Common myeloid progenitor, CD34-positive (primary cell): ENCODE data around the gene CHRNG.

Experiments
- CTCF ChIA-PET: fragments of 350-600 bp; sonication (Branson Sonifier 250); formaldehyde crosslinking; loops from one replicate; lab custom pipeline; 2021; ENCODE audit warnings: antibody characterized with exemption; lab: Charles Lee
- POLR2A ChIA-PET: fragments of 350-600 bp; sonication (Branson Sonifier 250); formaldehyde crosslinking; loops from one replicate; lab custom pipeline; 2021; ENCODE audit warnings: antibody characterized with exemption; lab: Charles Lee
- DNase-seq, 3 donors: peaks; one replicate each; pipeline versions ENCODE4 v3.0.0 to v3.0.0-alpha.2; 2013
- H3K27ac ChIP-seq, 2 experiments: 1 replicate in 1 of 2; 2 replicates in 1 of 2; pipeline ENCODE4 v1.7.0; 2013; ENCODE audit warnings: inconsistent platforms in 2 of 2, low read length in 2 of 2, mild to moderate bottlenecking in 2 of 2, low read depth in 1 of 2, moderate library complexity in 1 of 2; ENCODE audit not compliant: severe bottlenecking in 2 of 2, insufficient read depth in 1 of 2, poor library complexity in 1 of 2
- H3K27me3 ChIP-seq, 5 experiments: replicated peaks in 2 of 5; 1 replicate in 3 of 5; 2 replicates in 2 of 5; pipeline versions ENCODE4 v1.6.1 to v1.7.0; 2013; ENCODE audit warnings: low read length in 4 of 5, mild to moderate bottlenecking in 2 of 5, moderate library complexity in 2 of 5, inconsistent platforms in 1 of 5; ENCODE audit not compliant: insufficient read depth in 5 of 5, control insufficient read depth in 4 of 5
- H3K36me3 ChIP-seq, 4 experiments: 1 replicate in 2 of 4; 2 replicates in 2 of 4; pipeline versions ENCODE4 v1.6.1 to v1.7.0; 2013; ENCODE audit warnings: low read length in 3 of 4, control low read depth in 1 of 4, mild to moderate bottlenecking in 1 of 4; ENCODE audit not compliant: control insufficient read depth in 4 of 4, insufficient read depth in 4 of 4
- H3K4me1 ChIP-seq, 4 experiments: 1 replicate in 3 of 4; 2 replicates in 1 of 4; pipeline versions ENCODE4 v1.6.1 to v1.7.1; 2013; ENCODE audit warnings: low read length in 3 of 4, mild to moderate bottlenecking in 3 of 4, control low read depth in 1 of 4, inconsistent platforms in 1 of 4, moderate library complexity in 1 of 4; ENCODE audit not compliant: control insufficient read depth in 4 of 4, insufficient read depth in 4 of 4; ENCODE audit errors: control extremely low read depth in 1 of 4
- H3K4me3 ChIP-seq, 7 experiments: 1 replicate in 4 of 7; 2 replicates in 3 of 7; pipeline versions ENCODE4 v1.5.1 to v1.7.0; 2013; ENCODE audit warnings: mild to moderate bottlenecking in 7 of 7, low read length in 6 of 7, moderate library complexity in 6 of 7, inconsistent platforms in 2 of 7, low read depth in 2 of 7, control low read depth in 1 of 7; ENCODE audit not compliant: insufficient read depth in 4 of 7, control insufficient read depth in 1 of 7; ENCODE audit errors: extremely low read depth in 1 of 7
- H3K9me3 ChIP-seq, 5 experiments: 1 replicate in 4 of 5; 2 replicates in 1 of 5; pipeline versions ENCODE4 v1.6.1 to v1.7.1; 2013; ENCODE audit warnings: low read length in 4 of 5, mild to moderate bottlenecking in 2 of 5, inconsistent platforms in 1 of 5, low read depth in 1 of 5, moderate library complexity in 1 of 5; ENCODE audit not compliant: control insufficient read depth in 4 of 5, insufficient read depth in 2 of 5; ENCODE audit errors: control extremely low read depth in 1 of 5
- WGBS: methylation state at CpG from one replicate; pipeline ENCODE4 v1.1.5; 2013; ENCODE audit not compliant: insufficient coverage; 5-methylcytosine and 5-hydroxymethylcytosine counted together

The CHRNG gene

DNA sequence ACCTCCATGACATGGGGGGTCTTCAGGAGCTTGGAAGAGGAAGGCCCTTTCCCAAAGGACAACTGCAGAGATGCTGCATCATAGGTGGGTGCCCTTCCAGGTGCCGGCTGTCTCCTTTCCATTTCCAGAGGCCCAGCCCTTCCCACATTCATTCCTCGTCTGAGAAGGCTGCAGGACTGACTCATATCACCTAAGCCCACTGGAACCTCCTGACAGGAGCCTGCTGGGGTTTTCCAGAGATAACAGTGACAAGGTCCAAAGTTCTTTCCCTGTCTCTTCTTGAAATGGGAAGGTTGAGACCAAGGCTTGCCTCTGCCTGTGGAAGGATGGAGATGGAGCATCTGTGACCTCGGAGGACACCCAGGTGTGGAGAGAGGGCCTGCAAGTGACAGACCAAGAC, 22.9 kb upstream of the CHRNG start:
- 100% methylated on average over 3 of the region's 3 CpGs for WGBS
- ChIA-PET CTCF (interaction anchor here (0.8 to 1.3 kb wide), 2 partner anchors 10 to 62 kb away, joined by 3 read pairs; partner anchors contain the start of gene CHRND), POLR2A (no interaction called here)
- no peak overlapping the region for H3K27ac ChIP-seq
- H3K9me3 ChIP-seq, result no peaks in the 10 kb centered on the region
- no peak for DNase-seq
- peaks cover 0 to under 1% (median 0%) of the 10 kb centered on the region in 4 experiments for H3K4me1 ChIP-seq
- H3K36me3 ChIP-seq, result no peaks in the 10 kb centered on the region
- peaks cover 0 to 26% (median 9%) of the 10 kb centered on the region in 5 experiments for H3K27me3 ChIP-seq
- H3K4me3 ChIP-seq, result no peak overlapping the region

DNA sequence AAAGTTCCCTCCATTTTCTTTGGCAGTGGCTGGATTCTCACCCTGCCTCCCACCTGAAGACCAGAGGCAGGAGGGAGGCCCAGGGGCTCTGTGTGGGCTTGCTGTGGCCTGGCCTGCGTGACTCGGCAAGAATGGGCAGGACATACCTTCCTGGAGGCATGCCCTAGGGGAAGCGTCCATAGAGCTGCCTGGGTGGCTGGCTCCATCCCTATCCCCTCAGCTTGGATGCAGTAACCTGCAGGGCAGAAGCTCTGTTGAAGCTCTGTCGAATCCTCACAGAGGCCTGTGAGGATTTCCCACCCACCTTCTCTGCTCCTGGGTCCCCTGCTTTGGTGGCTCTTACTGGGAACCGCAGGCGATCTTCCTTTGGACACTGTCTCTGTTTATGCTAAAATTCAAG, 20.6 kb upstream of the CHRNG start:
- Histone ChIP-seq H3K9me3 (no peaks in the 10 kb centered on the region), H3K36me3 (no peaks in the 10 kb centered on the region), H3K27me3 (peaks cover 0 to 47% (median 16%) of the 10 kb centered on the region in 5 experiments), H3K27ac (no peak overlapping the region), H3K4me1 (peaks cover 0 to 21% (median 12%) of the 10 kb centered on the region in 4 experiments), H3K4me3 (no peak overlapping the region)
- 83% methylated on average over 5 of the region's 6 CpGs for WGBS
- no peak for DNase-seq
- ChIA-PET POLR2A (no interaction called here), CTCF (interaction anchor here (1.4 to 6.4 kb wide), 3 partner anchors 72 to 619 kb away, joined by 3 to 29 read pairs (median 4); no protein-coding TSS in a partner anchor)

DNA sequence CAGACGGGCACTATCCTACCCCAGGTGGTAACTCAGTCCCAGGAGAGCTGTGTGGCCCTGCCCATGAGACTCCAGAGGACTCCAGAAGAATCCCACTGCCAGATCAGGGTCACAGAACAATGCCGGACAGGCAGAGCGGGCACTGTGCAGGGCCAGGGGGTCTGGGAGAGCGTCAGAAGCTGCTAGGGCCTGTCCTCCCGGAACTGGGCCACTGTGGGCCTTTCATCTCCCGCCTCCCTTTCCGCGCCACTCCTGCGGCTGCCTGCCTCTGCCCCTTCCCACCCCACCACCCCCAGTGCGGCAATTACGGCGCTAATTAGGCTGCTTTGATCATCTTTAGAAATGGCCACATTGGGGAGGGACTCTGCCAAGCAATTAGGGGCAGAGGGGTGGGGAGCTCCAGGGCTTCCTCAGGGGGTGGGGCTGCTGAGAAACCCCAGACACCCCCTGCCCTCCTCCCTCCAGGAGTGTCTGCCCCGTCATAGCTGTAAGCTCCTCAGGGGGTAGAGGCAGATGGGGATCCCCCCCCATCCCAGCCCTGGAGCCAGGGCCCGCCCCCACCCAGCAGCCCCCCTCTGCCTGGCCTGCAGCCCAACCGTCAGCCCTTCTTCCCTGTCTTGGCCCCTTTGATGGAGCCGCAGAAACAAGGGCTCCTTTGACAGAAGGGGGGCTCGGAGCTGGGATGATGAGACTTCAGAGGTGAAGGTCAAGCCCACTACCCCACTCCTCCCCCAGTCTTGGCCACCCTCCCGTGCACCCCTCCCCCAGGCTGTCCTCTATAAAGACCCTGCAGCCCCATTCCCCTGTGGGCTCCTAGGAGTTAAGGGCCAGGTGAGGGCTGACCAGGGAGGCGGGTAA, 19.7 kb upstream of the CHRNG start, which contains the start of gene PRSS56:
TSS of gene PRSS56 (plus strand) at position 808 of the 858 bp plus-strand sequence. CDS start 211 bp downstream, outside the sequence.
- WGBS, result 64% methylated on average over 7 of the region's 19 CpGs
- no peak for DNase-seq
- CTCF ChIA-PET, result interaction anchor here (1.2 to 6.4 kb wide), 6 partner anchors 59 to 619 kb away, joined by 3 to 29 read pairs (median 4); no protein-coding TSS in a partner anchor
- Histone ChIP-seq H3K4me1 (peaks cover 0 to 30% (median 18%) of the 10 kb centered on the region in 4 experiments), H3K4me3 (no peak within 1 kb of the TSS), H3K9me3 (no peaks in the 10 kb centered on the region), H3K27ac (no peak within 1 kb of the TSS), H3K36me3 (no peaks in the 10 kb centered on the region), H3K27me3 (peaks cover 0 to 57% (median 19%) of the 10 kb centered on the region in 5 experiments)
- POLR2A ChIA-PET, result no interaction called here

DNA sequence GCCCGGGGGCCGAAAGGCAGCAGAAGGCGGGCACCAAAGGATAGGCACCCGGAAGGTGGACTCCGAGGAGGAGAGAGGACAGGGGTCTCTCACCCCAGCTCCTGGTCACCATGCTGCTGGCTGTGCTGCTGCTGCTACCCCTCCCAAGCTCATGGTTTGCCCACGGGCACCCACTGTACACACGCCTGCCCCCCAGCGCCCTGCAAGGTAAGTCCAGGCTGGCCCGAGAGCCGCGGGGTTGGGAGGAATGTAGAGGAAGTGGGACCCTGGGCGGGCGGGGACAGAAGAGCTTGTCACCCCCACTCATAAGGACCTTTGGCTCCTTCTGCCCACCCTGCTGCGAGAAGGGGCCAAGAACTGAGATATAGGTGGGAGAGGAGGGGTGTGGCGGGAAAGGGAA, 19.0 kb upstream of the CHRNG start:
- Histone ChIP-seq H3K36me3 (no peaks in the 10 kb centered on the region), H3K27ac (no peak overlapping the region), H3K9me3 (no peaks in the 10 kb centered on the region), H3K4me1 (peaks cover 0 to 30% (median 18%) of the 10 kb centered on the region in 4 experiments), H3K27me3 (peaks cover 0 to 62% (median 19%) of the 10 kb centered on the region in 5 experiments), H3K4me3 (no peak overlapping the region)
- CTCF ChIA-PET, result interaction anchor here (1.2 to 6.4 kb wide), 6 partner anchors 44 to 620 kb away, joined by 3 to 29 read pairs (median 4); no protein-coding TSS in a partner anchor
- POLR2A ChIA-PET, result no interaction called here
- 87% methylated on average over 8 of the region's 15 CpGs for WGBS
- no peak for DNase-seq

GRCh38 chr2:232521098-232521497, 18.4 kb upstream of the CHRNG start:
- no peaks in the 10 kb centered on the region for H3K36me3 ChIP-seq
- WGBS, result 95% methylated on average over 14 of the region's 14 CpGs
- no peak overlapping the region for H3K27ac ChIP-seq
- no peak overlapping the region for H3K4me3 ChIP-seq
- peaks cover 0 to 64% (median 19%) of the 10 kb centered on the region in 5 experiments for H3K27me3 ChIP-seq
- CTCF ChIA-PET, result interaction anchor here (1.2 to 6.4 kb wide), 4 partner anchors 44 to 80 kb away, joined by 3 to 29 read pairs (median 8); no protein-coding TSS in a partner anchor
- no peak for DNase-seq
- peaks cover 0 to 30% (median 18%) of the 10 kb centered on the region in 4 experiments for H3K4me1 ChIP-seq
- H3K9me3 ChIP-seq, result no peaks in the 10 kb centered on the region
- POLR2A ChIA-PET, result no interaction called here

DNA sequence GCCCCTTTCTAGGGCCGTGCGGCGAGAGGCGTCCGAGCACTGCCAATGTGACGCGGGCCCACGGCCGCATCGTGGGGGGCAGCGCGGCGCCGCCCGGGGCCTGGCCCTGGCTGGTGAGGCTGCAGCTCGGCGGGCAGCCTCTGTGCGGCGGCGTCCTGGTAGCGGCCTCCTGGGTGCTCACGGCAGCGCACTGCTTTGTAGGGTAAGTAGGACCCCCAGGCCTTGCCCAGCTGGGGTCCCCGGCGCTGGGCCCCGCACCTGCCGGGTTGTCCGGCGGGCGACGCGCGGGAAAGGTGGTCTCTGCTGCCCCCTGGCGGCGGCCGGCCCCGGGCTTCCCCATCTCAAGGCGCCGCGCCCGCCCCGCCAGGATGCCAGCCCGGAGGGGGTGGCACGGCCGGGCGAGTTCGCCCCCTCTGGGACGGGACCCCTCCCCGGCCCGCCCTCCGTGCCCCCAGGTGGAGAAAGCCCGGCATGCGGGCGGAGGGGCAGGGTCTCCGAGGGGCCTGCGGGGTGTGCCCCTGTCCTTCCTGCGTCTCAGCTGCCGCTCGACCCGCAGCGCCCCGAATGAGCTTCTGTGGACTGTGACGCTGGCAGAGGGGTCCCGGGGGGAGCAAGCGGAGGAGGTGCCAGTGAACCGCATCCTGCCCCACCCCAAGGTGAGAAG, 17.4 kb upstream of the CHRNG start:
- H3K27ac ChIP-seq, result no peak overlapping the region
- 6% methylated on average over 53 of the region's 66 CpGs for WGBS
- peaks cover 0 to 71% (median 16%) of the 10 kb centered on the region in 5 experiments for H3K27me3 ChIP-seq
- H3K4me1 ChIP-seq, result peaks cover 0 to 30% (median 18%) of the 10 kb centered on the region in 4 experiments
- peak in 2 of 3 donors; percentile 54 to 56 for DNase-seq
- H3K4me3 ChIP-seq, result peak overlapping the region in 5 of 7 experiments; percentile 10 to 54 (median 22)
- no peaks in the 10 kb centered on the region for H3K36me3 ChIP-seq
- H3K9me3 ChIP-seq, result no peaks in the 10 kb centered on the region
- ChIA-PET POLR2A (interaction anchor here (0.6 kb wide), 1 partner anchor 92 kb away, joined by 3 read pairs; no protein-coding TSS in a partner anchor), CTCF (interaction anchor here (1.0 to 6.4 kb wide), 5 partner anchors 10 to 75 kb away, joined by 3 to 29 read pairs (median 5); partner anchors contain the start of genes EIF4E2 and TIGD1)
